NT2/D1 (cell line): Measurements from ENCODE around the gene CPB2.

Experiments
- DNase-seq: peaks from one replicate; pipeline ENCODE4 v3.0.0-alpha.2; 2011; ENCODE audit warnings: low read depth, low spot score
- H3K27me3 ChIP-seq: 2 replicates; pipeline ENCODE4 v1.6.0; 2011; ENCODE audit warnings: mild to moderate bottlenecking; ENCODE audit not compliant: insufficient read length, insufficient read depth
- H3K36me3 ChIP-seq: 2 replicates; pipeline ENCODE4 v1.6.1; 2011; ENCODE audit warnings: mild to moderate bottlenecking, low read length, mixed read lengths; ENCODE audit not compliant: insufficient read depth, insufficient read length
- H3K4me1 ChIP-seq: 2 replicates; pipeline ENCODE4 v1.5.1; 2011; ENCODE audit not compliant: insufficient read depth, insufficient read length
- H3K4me3 ChIP-seq: 2 replicates; pipeline ENCODE4 v1.5.1; 2011; ENCODE audit warnings: low read depth; ENCODE audit not compliant: insufficient read length
- H3K9ac ChIP-seq: 2 replicates; pipeline ENCODE4 v1.6.0; 2011; ENCODE audit warnings: low read depth; ENCODE audit not compliant: insufficient read length
- H3K9me3 ChIP-seq: 2 replicates; pipeline ENCODE4 v1.5.1; 2011; ENCODE audit warnings: mild to moderate bottlenecking, low read length; ENCODE audit not compliant: insufficient read depth
- SUZ12 ChIP-seq: IDR thresholded peaks from 2 replicates; pipeline ENCODE4 v1.6.1; 2011; ENCODE audit not compliant: insufficient read length, insufficient read depth; ENCODE audit errors: extremely low read depth
- YY1 ChIP-seq: IDR thresholded peaks from 2 replicates; pipeline ENCODE4 v1.6.1; 2011; ENCODE audit not compliant: insufficient read length, insufficient read depth
- ZNF274 ChIP-seq: IDR thresholded peaks from 2 replicates; pipeline ENCODE4 v1.6.1; 2011; ENCODE audit warnings: mild to moderate bottlenecking, low read depth, low read length

CPB2 gene

GRCh38 chr13:46103037-46103436, 1.8 kb downstream of the CPB2 start:
- Histone ChIP-seq H3K9ac (no peak overlapping the region), H3K27me3 (no peaks in the 10 kb centered on the region), H3K9me3 (no peaks in the 10 kb centered on the region), H3K4me1 (no peaks in the 10 kb centered on the region), H3K4me3 (no peak overlapping the region), H3K36me3 (no peaks in the 10 kb centered on the region)
- no peak for DNase-seq
- TF ChIP-seq ZNF274 (no peak), SUZ12 (no peak), YY1 (no peak)

GRCh38 chr13:46102255-46102605, 2.6 kb downstream of the CPB2 start:
- no peaks in the 10 kb centered on the region for H3K36me3 ChIP-seq
- no peaks in the 10 kb centered on the region for H3K27me3 ChIP-seq
- no peaks in the 10 kb centered on the region for H3K4me1 ChIP-seq
- H3K9me3 ChIP-seq = no peaks in the 10 kb centered on the region
- H3K9ac ChIP-seq = no peak overlapping the region
- no peak for TF ChIP-seq ZNF274
- TF ChIP-seq YY1 = no peak
- TF ChIP-seq SUZ12 = no peak
- no peak overlapping the region for H3K4me3 ChIP-seq
- DNase-seq = no peak

- H3K27me3 ChIP-seq = no peaks in the 10 kb centered on the region
- no peak for TF ChIP-seq YY1
- DNase-seq = no peak
- H3K9me3 ChIP-seq = no peaks in the 10 kb centered on the region
- H3K4me1 ChIP-seq = no peaks in the 10 kb centered on the region
- H3K4me3 ChIP-seq = no peak overlapping the region
- H3K9ac ChIP-seq = no peak overlapping the region
- H3K36me3 ChIP-seq = no peaks in the 10 kb centered on the region
Measured at GRCh38 chr13:46101484-46102254, 3.2 kb downstream of the CPB2 start.

GRCh38 chr13:46101002-46101401, 3.8 kb downstream of the CPB2 start:
- Histone ChIP-seq H3K4me3 (no peak overlapping the region), H3K9me3 (no peaks in the 10 kb centered on the region), H3K36me3 (no peaks in the 10 kb centered on the region), H3K4me1 (no peaks in the 10 kb centered on the region), H3K9ac (no peak overlapping the region), H3K27me3 (no peaks in the 10 kb centered on the region)
- no peak for TF ChIP-seq ZNF274
- no peak for TF ChIP-seq SUZ12
- no peak for TF ChIP-seq YY1
- no peak for DNase-seq

GRCh38 chr13:46100191-46100815, 4.5 kb downstream of the CPB2 start:
- TF ChIP-seq SUZ12 (no peak), YY1 (no peak), ZNF274 (no peak)
- no peak for DNase-seq
- Histone ChIP-seq H3K9ac (no peak overlapping the region), H3K27me3 (no peaks in the 10 kb centered on the region), H3K4me1 (no peaks in the 10 kb centered on the region), H3K9me3 (no peaks in the 10 kb centered on the region), H3K36me3 (no peaks in the 10 kb centered on the region), H3K4me3 (no peak overlapping the region)

GRCh38 chr13:46097663-46098062, 7.2 kb downstream of the CPB2 start:
- DNase-seq = no peak
- no peaks in the 10 kb centered on the region for H3K4me1 ChIP-seq
- H3K9ac ChIP-seq = no peak overlapping the region
- H3K9me3 ChIP-seq = no peaks in the 10 kb centered on the region
- TF ChIP-seq YY1 = no peak
- no peak for TF ChIP-seq SUZ12
- TF ChIP-seq ZNF274 = no peak
- no peaks in the 10 kb centered on the region for H3K36me3 ChIP-seq
- no peaks in the 10 kb centered on the region for H3K27me3 ChIP-seq
- no peak overlapping the region for H3K4me3 ChIP-seq

GRCh38 chr13:46097015-46097414, 7.8 kb downstream of the CPB2 start:
- Histone ChIP-seq H3K4me3 (no peak overlapping the region), H3K4me1 (no peaks in the 10 kb centered on the region), H3K9me3 (no peaks in the 10 kb centered on the region), H3K27me3 (no peaks in the 10 kb centered on the region), H3K9ac (no peak overlapping the region), H3K36me3 (no peaks in the 10 kb centered on the region)
- TF ChIP-seq YY1 = no peak
- TF ChIP-seq SUZ12 = no peak
- no peak for TF ChIP-seq ZNF274
- DNase-seq = no peak
